WTC11 (cell line): ENCODE results near the gene GJA3.

Experiments
- CBFB ChIP-seq: sonication (generic); formaldehyde crosslinking; IDR thresholded peaks from 2 replicates; pipeline ENCODE4 v1.8.1; 2022; ENCODE audit warnings: mild to moderate bottlenecking, low read depth, missing genetic modification reagents
- GABPB1 ChIP-seq: sonication (generic); formaldehyde crosslinking; IDR thresholded peaks from 2 replicates; pipeline ENCODE4 v1.8.1; 2023; ENCODE audit warnings: mild to moderate bottlenecking, missing genetic modification reagents
- OVOL2 ChIP-seq: fragments of 250-450 bp; sonication (Bioruptor Pico); IDR thresholded peaks from 2 replicates; pipeline ENCODE4 v1.9.0; 2021; ENCODE audit warnings: mild to moderate bottlenecking, borderline replicate concordance
- SOX15 ChIP-seq: fragments of 250-450 bp; sonication (Bioruptor Pico); IDR thresholded peaks from 2 replicates; pipeline ENCODE4 v1.9.0; 2021; ENCODE audit warnings: mild to moderate bottlenecking
- ZNF423 ChIP-seq: fragments of 250-450 bp; sonication (Bioruptor Pico); IDR thresholded peaks from 2 replicates; pipeline ENCODE4 v2.1.2; 2022; ENCODE audit warnings: mild to moderate bottlenecking, moderate library complexity
- TF ChIP-seq, protein P1 (sequence below): sonication (generic); formaldehyde crosslinking; IDR thresholded peaks from 2 replicates; pipeline ENCODE4 v1.8.1; 2023; ENCODE audit warnings: mild to moderate bottlenecking, moderate library complexity, missing genetic modification reagents
- TF ChIP-seq, protein P2 (sequence below): fragments of 200-600 bp; IDR thresholded peaks from 2 replicates; pipeline ENCODE4 v1.8.0; 2022; ENCODE audit warnings: antibody characterized with exemption
- TF ChIP-seq, protein P3 (sequence below): sonication (generic); formaldehyde crosslinking; IDR thresholded peaks from 2 replicates; pipeline ENCODE4 v1.8.0; 2022; ENCODE audit warnings: mild to moderate bottlenecking, missing genetic modification reagents

- TF ChIP-seq, protein P1, sequence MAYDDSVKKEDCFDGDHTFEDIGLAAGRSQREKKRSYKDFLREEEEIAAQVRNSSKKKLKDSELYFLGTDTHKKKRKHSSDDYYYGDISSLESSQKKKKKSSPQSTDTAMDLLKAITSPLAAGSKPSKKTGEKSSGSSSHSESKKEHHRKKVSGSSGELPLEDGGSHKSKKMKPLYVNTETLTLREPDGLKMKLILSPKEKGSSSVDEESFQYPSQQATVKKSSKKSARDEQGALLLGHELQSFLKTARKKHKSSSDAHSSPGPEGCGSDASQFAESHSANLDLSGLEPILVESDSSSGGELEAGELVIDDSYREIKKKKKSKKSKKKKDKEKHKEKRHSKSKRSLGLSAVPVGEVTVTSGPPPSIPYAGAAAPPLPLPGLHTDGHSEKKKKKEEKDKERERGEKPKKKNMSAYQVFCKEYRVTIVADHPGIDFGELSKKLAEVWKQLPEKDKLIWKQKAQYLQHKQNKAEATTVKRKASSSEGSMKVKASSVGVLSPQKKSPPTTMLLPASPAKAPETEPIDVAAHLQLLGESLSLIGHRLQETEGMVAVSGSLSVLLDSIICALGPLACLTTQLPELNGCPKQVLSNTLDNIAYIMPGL (CRISPR knock-in tag) = no peak
- TF ChIP-seq, protein P2, sequence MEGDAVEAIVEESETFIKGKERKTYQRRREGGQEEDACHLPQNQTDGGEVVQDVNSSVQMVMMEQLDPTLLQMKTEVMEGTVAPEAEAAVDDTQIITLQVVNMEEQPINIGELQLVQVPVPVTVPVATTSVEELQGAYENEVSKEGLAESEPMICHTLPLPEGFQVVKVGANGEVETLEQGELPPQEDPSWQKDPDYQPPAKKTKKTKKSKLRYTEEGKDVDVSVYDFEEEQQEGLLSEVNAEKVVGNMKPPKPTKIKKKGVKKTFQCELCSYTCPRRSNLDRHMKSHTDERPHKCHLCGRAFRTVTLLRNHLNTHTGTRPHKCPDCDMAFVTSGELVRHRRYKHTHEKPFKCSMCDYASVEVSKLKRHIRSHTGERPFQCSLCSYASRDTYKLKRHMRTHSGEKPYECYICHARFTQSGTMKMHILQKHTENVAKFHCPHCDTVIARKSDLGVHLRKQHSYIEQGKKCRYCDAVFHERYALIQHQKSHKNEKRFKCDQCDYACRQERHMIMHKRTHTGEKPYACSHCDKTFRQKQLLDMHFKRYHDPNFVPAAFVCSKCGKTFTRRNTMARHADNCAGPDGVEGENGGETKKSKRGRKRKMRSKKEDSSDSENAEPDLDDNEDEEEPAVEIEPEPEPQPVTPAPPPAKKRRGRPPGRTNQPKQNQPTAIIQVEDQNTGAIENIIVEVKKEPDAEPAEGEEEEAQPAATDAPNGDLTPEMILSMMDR = no peak
- TF ChIP-seq SOX15 (CRISPR knock-in tag) (no peak), GABPB1 (CRISPR knock-in tag) (no peak), OVOL2 (no peak), ZNF423 (CRISPR knock-in tag) (no peak), CBFB (no peak)
- TF ChIP-seq, protein P3, sequence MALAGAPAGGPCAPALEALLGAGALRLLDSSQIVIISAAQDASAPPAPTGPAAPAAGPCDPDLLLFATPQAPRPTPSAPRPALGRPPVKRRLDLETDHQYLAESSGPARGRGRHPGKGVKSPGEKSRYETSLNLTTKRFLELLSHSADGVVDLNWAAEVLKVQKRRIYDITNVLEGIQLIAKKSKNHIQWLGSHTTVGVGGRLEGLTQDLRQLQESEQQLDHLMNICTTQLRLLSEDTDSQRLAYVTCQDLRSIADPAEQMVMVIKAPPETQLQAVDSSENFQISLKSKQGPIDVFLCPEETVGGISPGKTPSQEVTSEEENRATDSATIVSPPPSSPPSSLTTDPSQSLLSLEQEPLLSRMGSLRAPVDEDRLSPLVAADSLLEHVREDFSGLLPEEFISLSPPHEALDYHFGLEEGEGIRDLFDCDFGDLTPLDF = no peak
Observed at GRCh38 chr13:20173116-20173746, 12.4 kb upstream of the GJA3 start.
